Common myeloid progenitor, CD34-positive (primary cell): ENCODE results near the gene ATP8B3.
A peak's percentile ranks its signal among the peaks of the same experiment; 100 is the strongest.

Experiments
- CTCF ChIA-PET: fragments of 350-600 bp; sonication (Branson Sonifier 250); formaldehyde crosslinking; loops from one replicate; lab custom pipeline; 2021; ENCODE audit warnings: antibody characterized with exemption; lab: Charles Lee
- POLR2A ChIA-PET: fragments of 350-600 bp; sonication (Branson Sonifier 250); formaldehyde crosslinking; loops from one replicate; lab custom pipeline; 2021; ENCODE audit warnings: antibody characterized with exemption; lab: Charles Lee
- DNase-seq, 3 donors: peaks; one replicate each; pipeline versions ENCODE4 v3.0.0 to v3.0.0-alpha.2; 2013
- H3K27ac ChIP-seq, 2 experiments: 1 replicate in 1 of 2; 2 replicates in 1 of 2; pipeline ENCODE4 v1.7.0; 2013; ENCODE audit warnings: inconsistent platforms in 2 of 2, low read length in 2 of 2, mild to moderate bottlenecking in 2 of 2, low read depth in 1 of 2, moderate library complexity in 1 of 2; ENCODE audit not compliant: severe bottlenecking in 2 of 2, insufficient read depth in 1 of 2, poor library complexity in 1 of 2
- H3K27me3 ChIP-seq, 5 experiments: replicated peaks in 2 of 5; 1 replicate in 3 of 5; 2 replicates in 2 of 5; pipeline versions ENCODE4 v1.6.1 to v1.7.0; 2013; ENCODE audit warnings: low read length in 4 of 5, mild to moderate bottlenecking in 2 of 5, moderate library complexity in 2 of 5, inconsistent platforms in 1 of 5; ENCODE audit not compliant: insufficient read depth in 5 of 5, control insufficient read depth in 4 of 5
- H3K36me3 ChIP-seq, 4 experiments: 1 replicate in 2 of 4; 2 replicates in 2 of 4; pipeline versions ENCODE4 v1.6.1 to v1.7.0; 2013; ENCODE audit warnings: low read length in 3 of 4, control low read depth in 1 of 4, mild to moderate bottlenecking in 1 of 4; ENCODE audit not compliant: control insufficient read depth in 4 of 4, insufficient read depth in 4 of 4
- H3K4me1 ChIP-seq, 4 experiments: 1 replicate in 3 of 4; 2 replicates in 1 of 4; pipeline versions ENCODE4 v1.6.1 to v1.7.1; 2013; ENCODE audit warnings: low read length in 3 of 4, mild to moderate bottlenecking in 3 of 4, control low read depth in 1 of 4, inconsistent platforms in 1 of 4, moderate library complexity in 1 of 4; ENCODE audit not compliant: control insufficient read depth in 4 of 4, insufficient read depth in 4 of 4; ENCODE audit errors: control extremely low read depth in 1 of 4
- H3K4me3 ChIP-seq, 7 experiments: 1 replicate in 4 of 7; 2 replicates in 3 of 7; pipeline versions ENCODE4 v1.5.1 to v1.7.0; 2013; ENCODE audit warnings: mild to moderate bottlenecking in 7 of 7, low read length in 6 of 7, moderate library complexity in 6 of 7, inconsistent platforms in 2 of 7, low read depth in 2 of 7, control low read depth in 1 of 7; ENCODE audit not compliant: insufficient read depth in 4 of 7, control insufficient read depth in 1 of 7; ENCODE audit errors: extremely low read depth in 1 of 7
- H3K9me3 ChIP-seq, 5 experiments: 1 replicate in 4 of 5; 2 replicates in 1 of 5; pipeline versions ENCODE4 v1.6.1 to v1.7.1; 2013; ENCODE audit warnings: low read length in 4 of 5, mild to moderate bottlenecking in 2 of 5, inconsistent platforms in 1 of 5, low read depth in 1 of 5, moderate library complexity in 1 of 5; ENCODE audit not compliant: control insufficient read depth in 4 of 5, insufficient read depth in 2 of 5; ENCODE audit errors: control extremely low read depth in 1 of 5
- WGBS: methylation state at CpG from one replicate; pipeline ENCODE4 v1.1.5; 2013; ENCODE audit not compliant: insufficient coverage; 5-methylcytosine and 5-hydroxymethylcytosine counted together

ATP8B3 gene

DNA sequence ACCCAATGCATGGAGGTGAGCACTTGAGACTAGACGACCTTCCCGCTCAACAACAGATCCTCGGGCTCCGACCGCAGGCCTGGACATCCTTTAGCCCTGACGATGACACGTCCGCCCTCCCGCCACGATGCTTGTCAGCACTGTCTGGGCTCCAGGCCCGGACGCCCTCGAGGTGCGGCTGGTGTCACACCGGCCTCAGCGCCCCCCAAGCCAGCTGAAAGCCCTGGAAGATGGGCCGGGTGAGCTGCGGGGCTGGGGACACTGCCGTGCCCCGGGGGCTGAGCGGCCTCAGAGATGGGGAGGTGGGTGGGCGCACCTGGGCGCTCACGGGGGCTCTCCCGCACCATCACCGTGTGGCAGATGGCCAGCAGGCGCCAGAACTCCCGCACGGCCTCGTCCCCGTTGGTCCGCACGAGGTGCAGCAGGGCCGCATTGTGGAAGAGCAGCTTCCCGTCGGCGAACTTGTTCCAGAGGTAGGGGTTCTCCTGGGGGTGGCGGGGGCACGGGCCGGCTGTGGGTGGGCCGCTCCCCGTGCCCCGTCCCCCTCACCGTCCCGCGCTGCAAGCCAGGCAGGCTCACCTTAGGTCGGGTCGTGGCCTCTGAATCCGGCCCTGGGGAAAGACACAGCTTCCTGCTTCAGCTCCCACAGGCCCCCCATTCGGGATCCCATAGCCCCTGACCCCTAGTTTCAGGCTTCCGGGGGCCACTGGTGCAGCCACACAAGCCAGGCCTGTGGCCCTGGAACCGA, 15.5 kb downstream of the ATP8B3 start:
- DNase-seq: no peak
- H3K27ac ChIP-seq: no peak overlapping the region
- peaks cover 0 to 16% (median 2%) of the 10 kb centered on the region in 5 experiments for H3K27me3 ChIP-seq
- H3K4me1 ChIP-seq: peaks cover 0 to 9% (median 8%) of the 10 kb centered on the region in 4 experiments
- CTCF ChIA-PET: interaction anchor here (1.2 to 7.4 kb wide), 9 partner anchors 9 to 183 kb away, joined by 3 to 63 read pairs (median 9); no protein-coding TSS in a partner anchor
- H3K9me3 ChIP-seq: no peaks in the 10 kb centered on the region
- H3K36me3 ChIP-seq: peaks cover 0 to 7% (median 0%) of the 10 kb centered on the region in 4 experiments
- H3K4me3 ChIP-seq: peak overlapping the region in 3 of 7 experiments; percentile 50 to 66 (median 63)
- POLR2A ChIA-PET: no interaction called here
- 66% methylated on average over 51 of the region's 52 CpGs for WGBS

DNA sequence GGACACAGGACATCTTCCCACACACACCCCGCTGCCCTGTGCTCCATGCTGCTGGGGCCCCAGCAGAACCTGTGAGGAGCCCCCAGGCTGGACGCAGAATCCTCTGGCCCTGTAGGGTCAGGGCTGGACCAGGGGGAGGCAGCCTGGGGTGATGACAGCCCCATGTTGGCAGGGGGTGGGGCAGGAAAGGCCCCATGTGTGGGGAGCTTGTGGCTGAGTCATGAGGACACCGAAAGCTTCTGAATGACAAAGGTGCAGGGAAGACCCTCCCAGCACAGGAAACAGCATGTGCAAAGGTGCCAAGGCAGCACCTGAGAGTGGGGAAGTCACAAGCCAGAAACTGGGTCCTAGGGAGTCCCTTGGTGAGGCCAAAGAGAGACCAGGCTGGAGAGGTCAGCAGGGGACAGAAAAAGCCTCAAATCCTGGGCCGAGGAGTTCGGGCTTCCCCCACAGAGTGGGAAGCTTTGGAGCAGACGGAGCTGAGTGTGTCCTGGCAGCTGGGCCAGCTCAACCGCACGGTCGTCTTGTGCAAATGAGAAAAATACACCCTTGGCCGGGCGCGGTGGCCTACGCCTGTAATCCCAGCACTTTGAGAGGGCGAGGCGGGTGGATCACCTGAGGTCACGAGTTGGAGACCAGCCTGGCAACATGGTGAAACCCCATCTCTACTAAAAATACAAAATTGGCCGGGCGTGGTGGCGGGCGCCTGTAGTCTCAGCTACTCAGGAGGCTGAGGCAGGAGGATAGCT, 17.5 kb downstream of the ATP8B3 start:
- H3K4me3 ChIP-seq: no peak overlapping the region
- H3K9me3 ChIP-seq: peaks cover 0 to 5% (median 0%) of the 10 kb centered on the region in 5 experiments
- H3K27me3 ChIP-seq: peaks cover 0 to 24% (median 2%) of the 10 kb centered on the region in 5 experiments
- WGBS: 90% methylated on average over 14 of the region's 20 CpGs
- H3K4me1 ChIP-seq: peaks cover 0 to 11% (median 8%) of the 10 kb centered on the region in 4 experiments
- POLR2A ChIA-PET: interaction anchor here (0.7 kb wide), 1 partner anchor 176 kb away, joined by 3 read pairs; no protein-coding TSS in a partner anchor
- CTCF ChIA-PET: interaction anchor here (1.0 to 7.4 kb wide), 11 partner anchors 11 to 188 kb away, joined by 3 to 63 read pairs (median 8); no protein-coding TSS in a partner anchor
- no peak for DNase-seq
- no peak overlapping the region for H3K27ac ChIP-seq
- peaks cover 0 to under 1% (median 0%) of the 10 kb centered on the region in 4 experiments for H3K36me3 ChIP-seq

DNA sequence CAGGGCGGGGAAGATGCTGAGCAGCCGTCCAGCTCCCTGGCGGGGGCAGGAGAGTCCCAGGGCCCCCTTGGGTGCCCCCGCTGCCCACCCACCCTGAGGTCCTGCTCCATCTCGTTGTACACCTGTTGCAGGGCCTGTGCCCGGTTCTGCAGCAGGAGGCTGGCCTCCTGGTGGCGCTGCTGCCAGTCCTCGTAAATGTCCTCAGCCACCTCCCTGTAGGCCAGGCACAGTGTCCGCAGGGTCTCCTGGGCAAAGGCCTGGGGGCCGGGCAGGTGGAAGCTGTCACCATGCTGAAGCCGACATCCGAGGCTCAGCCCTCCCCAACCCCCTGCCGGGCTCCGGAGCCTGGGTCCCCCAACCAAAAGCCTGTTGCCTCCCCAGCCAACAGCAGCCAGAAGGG, 20.2 kb downstream of the ATP8B3 start:
- no peaks in the 10 kb centered on the region for H3K36me3 ChIP-seq
- no peak overlapping the region for H3K27ac ChIP-seq
- H3K9me3 ChIP-seq: peaks cover 0 to 5% (median 0%) of the 10 kb centered on the region in 5 experiments
- DNase-seq: no peak
- 81% methylated on average over 12 of the region's 14 CpGs for WGBS
- H3K27me3 ChIP-seq: peaks cover 0 to 40% (median 7%) of the 10 kb centered on the region in 5 experiments
- POLR2A ChIA-PET: no interaction called here
- H3K4me3 ChIP-seq: no peak overlapping the region
- CTCF ChIA-PET: interaction anchor here (0.7 to 7.4 kb wide), 5 partner anchors 9 to 25 kb away, joined by 3 to 63 read pairs (median 4); no protein-coding TSS in a partner anchor
- peaks cover 0 to 16% (median 10%) of the 10 kb centered on the region in 4 experiments for H3K4me1 ChIP-seq

DNA sequence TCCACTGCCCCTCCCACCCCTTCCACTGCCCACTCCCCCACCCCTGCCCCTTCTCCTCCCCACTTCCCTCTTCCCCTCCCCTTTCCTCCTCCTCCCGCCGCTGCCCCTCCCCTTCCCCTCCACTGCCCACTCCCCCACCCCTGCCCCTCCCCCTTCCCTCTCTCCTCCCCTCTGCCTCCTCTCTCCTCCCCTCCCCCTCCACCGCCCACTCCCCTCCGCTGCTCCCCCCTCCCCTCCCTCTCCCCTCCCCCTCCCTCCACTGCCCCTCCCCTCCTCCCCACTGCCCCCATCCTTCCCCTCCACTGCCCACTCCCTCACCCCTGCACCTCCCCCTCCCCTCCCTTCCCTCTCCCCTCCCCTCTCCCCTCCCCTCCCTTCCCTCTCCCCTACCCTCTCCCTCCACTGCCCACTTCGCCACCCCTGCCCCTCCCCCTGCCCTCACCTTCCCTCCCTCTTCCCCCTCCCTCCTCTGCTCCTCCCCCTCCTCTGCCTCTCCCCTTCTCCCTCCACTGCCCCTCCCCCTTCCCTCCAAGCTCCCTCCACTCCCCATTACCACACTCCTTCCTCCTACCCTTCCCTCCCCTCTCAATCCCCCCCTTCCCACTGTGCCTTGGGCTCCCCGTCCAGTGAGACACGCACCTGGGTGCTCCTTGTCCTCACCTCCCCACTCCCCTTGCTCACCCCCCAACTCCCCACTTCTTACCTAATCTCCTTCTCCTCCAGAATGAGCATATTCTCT, 21.9 kb downstream of the ATP8B3 start:
- CTCF ChIA-PET: interaction anchor here (1.0 kb wide), 2 partner anchors 10 to 19 kb away, joined by 3 read pairs; no protein-coding TSS in a partner anchor
- 64% methylated on average over 2 of the region's 7 CpGs for WGBS
- no peak for DNase-seq

DNA sequence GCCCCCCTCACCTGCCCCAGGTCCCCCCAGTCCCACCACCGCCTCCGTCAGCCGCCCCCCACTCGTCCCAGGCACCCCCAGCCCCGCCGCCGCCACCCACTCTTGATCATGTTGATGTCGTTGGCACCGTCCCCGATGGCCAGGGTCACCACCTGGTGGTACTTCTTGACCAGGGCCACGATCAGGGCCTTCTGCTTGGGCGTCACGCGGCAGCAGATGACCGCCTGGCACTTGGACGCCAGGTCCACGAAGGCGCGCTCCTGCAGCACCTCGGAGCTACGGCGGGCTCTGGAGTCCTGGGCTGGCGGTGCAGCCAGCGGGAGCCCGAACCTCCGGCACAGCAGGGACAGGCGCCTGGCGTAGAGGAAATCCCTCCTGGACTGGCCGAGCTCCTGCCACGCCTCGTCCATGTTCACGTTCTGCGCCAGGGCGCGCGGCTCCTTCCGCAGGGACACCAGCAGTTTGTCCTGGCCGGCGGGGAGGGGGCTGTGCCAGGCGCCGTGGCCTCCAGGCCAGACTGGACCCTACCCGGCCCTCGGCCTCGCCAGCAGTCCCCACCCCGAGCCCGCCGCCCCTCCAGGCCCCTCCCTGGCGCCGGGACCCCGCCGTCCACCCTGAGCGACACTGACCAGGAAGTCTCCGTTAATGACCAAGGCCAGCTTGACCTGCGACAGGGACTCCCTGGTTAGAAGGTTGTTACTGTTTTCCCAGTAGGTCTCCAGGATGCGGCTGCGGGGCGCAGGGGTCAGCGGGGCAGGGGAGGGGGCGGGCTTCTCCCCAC, 22.6 kb downstream of the ATP8B3 start:
- WGBS: 14% methylated on average over 41 of the region's 59 CpGs
- Histone ChIP-seq H3K4me1 (peaks cover 0 to 7% (median 2%) of the 10 kb centered on the region in 4 experiments), H3K9me3 (peaks cover 0 to 5% (median 0%) of the 10 kb centered on the region in 5 experiments), H3K4me3 (peak overlapping the region in 1 of 7 experiments; percentile 36), H3K27ac (no peak overlapping the region), H3K36me3 (no peaks in the 10 kb centered on the region), H3K27me3 (peaks cover 0 to 40% (median 8%) of the 10 kb centered on the region in 5 experiments)
- no peak for DNase-seq
- ChIA-PET CTCF (interaction anchor here (0.6 to 1.0 kb wide), 5 partner anchors 9 to 117 kb away, joined by 3 to 4 read pairs (median 3); no protein-coding TSS in a partner anchor), POLR2A (no interaction called here)

More for the DNA sequence above, 21.9 kb downstream of the ATP8B3 start:
- no peak overlapping the region for H3K27ac ChIP-seq
- peaks cover 0 to 36% (median 8%) of the 10 kb centered on the region in 5 experiments for H3K27me3 ChIP-seq
- peaks cover 0 to 5% (median 0%) of the 10 kb centered on the region in 5 experiments for H3K9me3 ChIP-seq
- H3K36me3 ChIP-seq: no peaks in the 10 kb centered on the region
- POLR2A ChIA-PET: no interaction called here
- no peak overlapping the region for H3K4me3 ChIP-seq
- H3K4me1 ChIP-seq: peaks cover 0 to 7% (median 3%) of the 10 kb centered on the region in 4 experiments

DNA sequence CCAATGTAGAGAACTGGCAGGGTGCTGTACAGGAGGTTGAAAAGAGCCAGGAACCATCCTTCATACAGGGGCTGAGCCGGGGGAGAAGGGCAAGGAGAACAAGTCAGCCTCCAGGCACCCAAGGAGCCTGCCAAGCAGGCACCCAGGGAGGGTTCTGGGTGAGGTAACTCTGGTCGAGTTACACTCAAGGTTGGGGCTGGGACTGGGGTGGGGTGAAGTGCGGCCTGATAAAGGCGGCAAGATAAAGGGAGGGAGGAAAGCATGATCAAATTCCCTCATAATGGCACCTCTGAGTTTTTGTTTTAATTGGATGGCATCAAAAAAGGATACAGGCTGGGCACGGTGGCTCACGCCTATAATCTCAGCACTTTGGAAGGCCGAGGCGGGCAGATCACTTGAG, 25.0 kb downstream of the ATP8B3 start:
- no peak overlapping the region for H3K27ac ChIP-seq
- H3K9me3 ChIP-seq: peaks cover 0 to 12% (median 8%) of the 10 kb centered on the region in 5 experiments
- no peaks in the 10 kb centered on the region for H3K36me3 ChIP-seq
- DNase-seq: no peak
- H3K4me3 ChIP-seq: no peak overlapping the region
- POLR2A ChIA-PET: no interaction called here
- 89% methylated on average over 7 of the region's 8 CpGs for WGBS
- H3K4me1 ChIP-seq: peaks cover 0 to 14% (median 3%) of the 10 kb centered on the region in 4 experiments
- peaks cover 0 to 61% (median 9%) of the 10 kb centered on the region in 5 experiments for H3K27me3 ChIP-seq
- CTCF ChIA-PET: interaction anchor here (0.9 to 1.7 kb wide), 3 partner anchors 28 to 48 kb away, joined by 3 to 4 read pairs (median 3); no protein-coding TSS in a partner anchor
